Tibial artery (tissue), 4 donors: ENCODE measurements around the gene GGA1.

ENCODE experiments used
- DNase-seq, 2 donors: peaks; one replicate each; pipeline ENCODE4 v3.0.0-alpha.2; 2019
- H3K27ac ChIP-seq, 2 donors: fragments of 200-600 bp; sonication (generic) in 1 of 2; 1 replicate in 1 of 2; 2 replicates in 1 of 2; pipeline ENCODE4 v1.5.1; 2018 to 2019; ENCODE audit warnings: mild to moderate bottlenecking in 1 of 2
- H3K27me3 ChIP-seq, 2 donors: fragments of 200-600 bp; sonication (generic) in 1 of 2; one replicate each; pipeline versions ENCODE4 v1.5.1 to v1.6.0; 2016 to 2019
- H3K36me3 ChIP-seq, 3 donors: fragments of 200-600 bp; sonication (generic) in 2 of 3; one replicate each; pipeline ENCODE4 v1.5.1; 2016 to 2019; ENCODE audit warnings: mild to moderate bottlenecking in 2 of 3
- H3K4me1 ChIP-seq, 4 donors: fragments of 200-600 bp; sonication (generic) in 2 of 4; 1 replicate in 3 of 4; 2 replicates in 1 of 4; pipeline ENCODE4 v1.5.1; 2016 to 2019
- H3K4me3 ChIP-seq, 2 donors: fragments of 200-600 bp; sonication (generic) in 1 of 2; 1 replicate in 1 of 2; 2 replicates in 1 of 2; pipeline ENCODE4 v1.5.1; 2018 to 2019; ENCODE audit warnings: mild to moderate bottlenecking in 2 of 2
- H3K9me3 ChIP-seq, 3 donors: fragments of 200-600 bp; sonication (generic) in 1 of 3; one replicate each; pipeline ENCODE4 v1.5.1; 2016 to 2019
- CTCF ChIP-seq, 2 experiments: fragments of 200-600 bp in 1 of 2; fragments of 450-650 bp in 1 of 2; IDR thresholded peaks; one replicate each; pipeline ENCODE4 v1.5.1; 2017 to 2019; ENCODE audit warnings: antibody characterized with exemption in 2 of 2, mild to moderate bottlenecking in 1 of 2, moderate library complexity in 1 of 2
- intact Hi-C: fragments of 100-400 bp; cut with DNase I; formaldehyde crosslinking; loops from one replicate; pipeline ENCODE4 v1.15.0; 2023; ENCODE audit warnings: low total_unique reads

Gene GGA1

GRCh38 chr22:37616201-37617083, 7.8 kb downstream of the GGA1 start:
- no peaks in the 10 kb centered on the region for H3K27me3 ChIP-seq
- no peak for TF ChIP-seq CTCF (IDR thresholded peaks at IDR 0.05)
- intact Hi-C loops: no loop called here
- no peak overlapping the region for H3K4me3 ChIP-seq
- H3K27ac ChIP-seq: no peak overlapping the region
- peaks cover 0 to 6% (median under 1%) of the 10 kb centered on the region in 4 donors for H3K4me1 ChIP-seq
- H3K9me3 ChIP-seq: no peaks in the 10 kb centered on the region
- no peak for DNase-seq
- H3K36me3 ChIP-seq: peaks cover 25 to 74% (median 46%) of the 10 kb centered on the region in 3 donors

GRCh38 chr22:37617431-37617830, 8.8 kb downstream of the GGA1 start:
- no peak for TF ChIP-seq CTCF (IDR thresholded peaks at IDR 0.05)
- intact Hi-C loops: no loop called here
- peaks cover 0 to 3% (median 0%) of the 10 kb centered on the region in 4 donors for H3K4me1 ChIP-seq
- H3K4me3 ChIP-seq: no peak overlapping the region
- no peaks in the 10 kb centered on the region for H3K9me3 ChIP-seq
- H3K27me3 ChIP-seq: no peaks in the 10 kb centered on the region
- peaks cover 25 to 84% (median 54%) of the 10 kb centered on the region in 3 donors for H3K36me3 ChIP-seq
- no peak overlapping the region for H3K27ac ChIP-seq
- no peak for DNase-seq

- Histone ChIP-seq H3K4me1 (peaks cover 0 to 3% (median 0%) of the 10 kb centered on the region in 4 donors), H3K4me3 (no peak overlapping the region), H3K9me3 (no peaks in the 10 kb centered on the region), H3K27ac (no peak overlapping the region), H3K27me3 (no peaks in the 10 kb centered on the region), H3K36me3 (peaks cover 25 to 92% (median 55%) of the 10 kb centered on the region in 3 donors)
- intact Hi-C loops: no loop called here
- no peak for DNase-seq
- no peak for TF ChIP-seq CTCF (IDR thresholded peaks at IDR 0.05)
Observed at GRCh38 chr22:37618072-37618656, 9.5 kb downstream of the GGA1 start.

- H3K4me1 ChIP-seq: peaks cover 0 to 7% (median 0%) of the 10 kb centered on the region in 4 donors
- H3K9me3 ChIP-seq: no peaks in the 10 kb centered on the region
- TF ChIP-seq CTCF (IDR thresholded peaks at IDR 0.05): no peak
- no peak overlapping the region for H3K27ac ChIP-seq
- intact Hi-C loops: no loop called here
- no peaks in the 10 kb centered on the region for H3K27me3 ChIP-seq
- peaks cover 25 to 97% (median 55%) of the 10 kb centered on the region in 3 donors for H3K36me3 ChIP-seq
- DNase-seq: no peak
- no peak overlapping the region for H3K4me3 ChIP-seq
Observed at GRCh38 chr22:37618674-37619073, 10.0 kb downstream of the GGA1 start.

- H3K27ac ChIP-seq: no peak overlapping the region
- H3K4me3 ChIP-seq: no peak overlapping the region
- H3K4me1 ChIP-seq: peaks cover 0 to 7% (median 0%) of the 10 kb centered on the region in 4 donors
- H3K36me3 ChIP-seq: peaks cover 25 to 94% (median 55%) of the 10 kb centered on the region in 3 donors
- H3K27me3 ChIP-seq: no peaks in the 10 kb centered on the region
- intact Hi-C loops: no loop called here
- DNase-seq: no peak
- no peaks in the 10 kb centered on the region for H3K9me3 ChIP-seq
- no peak for TF ChIP-seq CTCF (IDR thresholded peaks at IDR 0.05)
Observed at GRCh38 chr22:37619991-37620390, 11.4 kb downstream of the GGA1 start.
